22Rv1 (cell line): Measurements from ENCODE around the gene ZNG1B.
"Not testable (repeated sequence)": the region's sequence is repeated elsewhere in the genome, so short reads cannot be mapped to it uniquely, and the experiment has no call there.

Source experiments
- H3K27ac ChIP-seq: fragments of 450-650 bp; 2 replicates; pipeline ENCODE4 v1.5.1; 2017
- CTCF ChIP-seq: fragments of 450-650 bp; IDR thresholded peaks from 2 replicates; pipeline ENCODE4 v1.5.1; 2017; ENCODE audit warnings: mild to moderate bottlenecking
- ZFX ChIP-seq: fragments of 450-650 bp; IDR thresholded peaks from 2 replicates; pipeline ENCODE4 v1.6.1; 2017; ENCODE audit warnings: antibody characterized with exemption, borderline replicate concordance

Gene ZNG1B

GRCh38 chr2:113437508-113438465 is at the start of gene ZNG1B:
TSS of gene ZNG1B (plus strand) at chr2:113437691. CDS start at chr2:113437869, 178 bp downstream.
- H3K27ac ChIP-seq, result peak within 1 kb of the TSS; percentile 74

- TF ChIP-seq ZFX (no peak), CTCF (peak; percentile 97)
- H3K27ac ChIP-seq, result no peak overlapping the region
These were observed 47.2 kb upstream of the ZNG1B start for GRCh38 chr2:113390124-113390849.

GRCh38 chr2:113391073-113391472 is 46.4 kb upstream of the ZNG1B start:
- TF ChIP-seq CTCF (no peak), ZFX (no peak)
- no peak overlapping the region for H3K27ac ChIP-seq

- no peak overlapping the region for H3K27ac ChIP-seq
- TF ChIP-seq CTCF, result no peak
- TF ChIP-seq ZFX, result no peak
These were observed 31.4 kb upstream of the ZNG1B start for GRCh38 chr2:113406114-113406513.

GRCh38 chr2:113407446-113408099 is 29.9 kb upstream of the ZNG1B start:
- TF ChIP-seq CTCF (peak; percentile 77), ZFX (no peak)
- H3K27ac ChIP-seq, result no peak overlapping the region

GRCh38 chr2:113411725-113412352 is 25.7 kb upstream of the ZNG1B start:
- not testable (repeated sequence) for H3K27ac ChIP-seq

- not testable (repeated sequence) for H3K27ac ChIP-seq
These were observed 24.7 kb upstream of the ZNG1B start for GRCh38 chr2:113412774-113413173.

GRCh38 chr2:113431773-113432172 is 5.7 kb upstream of the ZNG1B start:
- not testable (repeated sequence) for H3K27ac ChIP-seq

GRCh38 chr2:113433468-113433867 is 4.0 kb upstream of the ZNG1B start:
- H3K27ac ChIP-seq, result not testable (repeated sequence)

GRCh38 chr2:113465770-113466169 is 28.3 kb downstream of the ZNG1B start:
- not testable (repeated sequence) for H3K27ac ChIP-seq

- not testable (repeated sequence) for H3K27ac ChIP-seq
These were observed 39.3 kb downstream of the ZNG1B start for GRCh38 chr2:113476688-113477368.

- H3K27ac ChIP-seq, result not testable (repeated sequence)
These were observed 59.0 kb downstream of the ZNG1B start for GRCh38 chr2:113496527-113496926.

GRCh38 chr2:113498365-113498764 is 60.9 kb downstream of the ZNG1B start, which contains the start of gene FOXD4L1:
TSS of gene FOXD4L1 (plus strand) at chr2:113498665. CDS start at chr2:113499257, 592 bp downstream.
- not testable (repeated sequence) for H3K27ac ChIP-seq
